K562 (cell line): Measurements from ENCODE around the gene FPR1. TPM values are rescaled to one million over a fixed set of nuclear protein-coding genes. Genes with fewer than 3 reads are reported as not detected.

Source experiments
- ATF7 ChIP-seq: fragments of 450-650 bp; IDR thresholded peaks from 2 replicates; pipeline ENCODE4 v1.7.1; 2014; ENCODE audit warnings: mild to moderate bottlenecking, moderate library complexity
- CREB1 ChIP-seq, 2 experiments: sonication (generic) in 1 of 2; formaldehyde crosslinking in 1 of 2; IDR thresholded peaks; 2 replicates each; pipeline versions ENCODE4 v1.6.1 to v1.8.0; 2012 to 2022; ENCODE audit warnings: inconsistent platforms in 1 of 2, mild to moderate bottlenecking in 1 of 2, missing genetic modification reagents in 1 of 2, moderate library complexity in 1 of 2
- HMG20B ChIP-seq: fragments of 250-450 bp; sonication (Bioruptor Pico); IDR thresholded peaks from 2 replicates; pipeline ENCODE4 v1.5.0; 2021; ENCODE audit warnings: mild to moderate bottlenecking
- KAT7 ChIP-seq: sonication (generic); formaldehyde crosslinking; IDR thresholded peaks from 2 replicates; pipeline ENCODE4 v1.8.0; 2022; ENCODE audit warnings: missing genetic modification reagents, mild to moderate bottlenecking, borderline replicate concordance
- MCM3 ChIP-seq: fragments of 450-650 bp; IDR thresholded peaks from 2 replicates; pipeline ENCODE4 v1.6.1; 2016
- POU5F1 ChIP-seq: fragments of 150-350 bp; IDR thresholded peaks from 2 replicates; pipeline ENCODE4 v1.6.1; 2014; ENCODE audit warnings: borderline replicate concordance, low read length, low read depth, mild to moderate bottlenecking; ENCODE audit not compliant: partially characterized antibody
- RCOR1 ChIP-seq, 2 experiments: IDR thresholded peaks; 2 replicates each; pipeline ENCODE4 v1.6.1; 2012; ENCODE audit warnings: low read depth in 2 of 2, low read length in 2 of 2, borderline replicate concordance in 1 of 2, improper control_type of control experiment in 1 of 2
- REST ChIP-seq, 2 experiments: fragments of 450-650 bp; formaldehyde crosslinking in 1 of 2; IDR thresholded peaks; 2 replicates each; pipeline versions ENCODE4 v1.4.0 to v1.6.1; 2014 to 2020; ENCODE audit warnings: mild to moderate bottlenecking in 2 of 2, borderline replicate concordance in 1 of 2, low read depth in 1 of 2
- TBL1XR1 ChIP-seq, 2 experiments: IDR thresholded peaks; 2 replicates each; pipeline ENCODE4 v1.6.1; 2012; ENCODE audit warnings: improper control_type of control experiment in 2 of 2, low read length in 2 of 2, mild to moderate bottlenecking in 1 of 2
- TEAD4 ChIP-seq, 2 experiments: sonication (generic) in 1 of 2; formaldehyde crosslinking in 1 of 2; IDR thresholded peaks; 2 replicates each; pipeline versions ENCODE4 v1.6.1 to v1.8.0; 2012 to 2022; ENCODE audit warnings: borderline replicate concordance in 1 of 2, inconsistent platforms in 1 of 2, low read length in 1 of 2, mild to moderate bottlenecking in 1 of 2, missing genetic modification reagents in 1 of 2
- ZMIZ1 ChIP-seq, 2 experiments: fragments of 150-350 bp in 1 of 2; IDR thresholded peaks; 2 replicates each; pipeline ENCODE4 v1.6.1; 2012 to 2016; ENCODE audit warnings: low read depth in 2 of 2, low read length in 2 of 2, mild to moderate bottlenecking in 1 of 2, moderate library complexity in 1 of 2
- ZNF589 ChIP-seq: fragments of 200-800 bp; sonication (Bioruptor generic); IDR thresholded peaks from 2 replicates; pipeline ENCODE4 v1.6.1; 2016; ENCODE audit warnings: low read depth, missing genetic modification characterization, missing compliant biosample characterization
- ZNF695 ChIP-seq: fragments of 450-650 bp; formaldehyde crosslinking; IDR thresholded peaks from 2 replicates; pipeline ENCODE4 v1.4.0; 2020; ENCODE audit warnings: mild to moderate bottlenecking, moderate library complexity
- polyA plus RNA-seq, 8 experiments: library from polyadenylated mRNA; depleted of rRNA in 4 of 8; stranded (reverse) in 5 of 8; unstranded in 3 of 8; fragments of >200 nt; fragmentation: Nextera tagmentation in 2 of 8; fragmentation: Illumina TruSeq in 1 of 8; extraction: Ambion mirVana in 2 of 8; extraction: Trizol in 1 of 8; gene quantifications; 2 replicates each; pipeline versions ENCODE4 v1.2.1 to v1.2.3, GENCODE V29; 2011 to 2014; ENCODE audit warnings: inconsistent platforms in 1 of 8, missing spikeins in 1 of 8
- total RNA-seq, 7 experiments: library from RNA; depleted of rRNA in 6 of 7; stranded (reverse); fragments of >200 nt in 6 of 7; fragmentation: Illumina TruSeq in 2 of 7; extraction: Trizol in 2 of 7; gene quantifications; 2 replicates each; pipeline versions ENCODE4 v1.2.1 to v1.2.3, GENCODE V29; 2011 to 2021; ENCODE audit warnings: low replicate concordance in 1 of 7

FPR1 gene
- total and polyA plus RNA-seq, 9 of the 15 experiments (the other 6 are each of a cell fraction or from before 2014, with no cell fraction given) = 0.06 to 0.25 (median 0.14) TPM; not detected in 4

GRCh38 chr19:51777570-51778462 is 26.1 kb upstream of the FPR1 start (continued):
- TF ChIP-seq CREB1 (IDR thresholded peaks at IDR 0.05) (no peak), CREB1 (CRISPR knock-in tag; IDR thresholded peaks at IDR 0.05) (0 out of 2 replicates have a peak, but pooled peaks have one; percentile 18), MCM3 (no peak), RCOR1 (IDR thresholded peaks at IDR 0.05; ENCODE audit: borderline replicate concordance in 1 of 2, low read depth in 2 of 2, low read length in 2 of 2) (peak in 1 of 2 experiments; percentile 70; a peak in 2 of 4 replicates), HMG20B (no peak), KAT7 (CRISPR knock-in tag) (peak; percentile 48; the same call in 1 of the 2 replicates), ZNF589 (CRISPR knock-in tag) (peak; percentile 48; the same call in 1 of the 2 replicates), ATF7 (peak; percentile 52; the same call in 1 of the 2 replicates), POU5F1 (no peak), TEAD4 (IDR thresholded peaks at IDR 0.05; ENCODE audit: low read length) (peak; percentile 58; the same call in 1 of the 2 replicates), TEAD4 (CRISPR knock-in tag; IDR thresholded peaks at IDR 0.05; ENCODE audit: borderline replicate concordance) (no peak), TBL1XR1 (IDR thresholded peaks at IDR 0.05; ENCODE audit: low read length in 2 of 2) (0 out of 4 replicates have a peak, but pooled peaks of 1 of the 2 experiments have one; percentile 25), ZMIZ1 (IDR thresholded peaks at IDR 0.05; ENCODE audit: low read depth in 2 of 2, low read length in 2 of 2) (0 out of 4 replicates have a peak, but pooled peaks of 1 of the 2 experiments have one; percentile 19), ZNF695 (CRISPR knock-in tag) (no peak), REST (IDR thresholded peaks at IDR 0.05; ENCODE audit: borderline replicate concordance) (peak; percentile 86), REST (CRISPR knock-in tag; IDR thresholded peaks at IDR 0.05; ENCODE audit: low read depth) (no peak)
